ENCODE results near the gene NKAPD1.

NKAPD1 gene

DNA sequence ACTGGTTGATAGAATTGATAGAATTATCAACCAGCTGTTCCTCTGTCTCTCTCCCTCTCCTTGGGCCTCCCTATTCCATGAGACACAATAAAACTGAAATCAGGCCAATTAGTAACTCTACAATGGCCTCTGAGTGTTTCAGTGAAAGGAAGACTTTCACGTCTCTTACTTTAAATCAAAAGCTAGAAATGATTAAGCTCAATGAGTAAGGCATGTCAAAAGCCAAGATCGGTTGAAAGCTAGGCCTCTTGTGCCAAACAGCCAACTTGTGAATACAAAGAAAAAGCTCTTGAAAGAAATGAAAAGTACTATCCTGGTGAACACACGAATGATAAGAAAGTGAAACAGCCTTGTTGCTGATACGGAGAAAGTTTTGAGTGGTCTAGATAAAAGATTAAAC is 16.9 kb upstream of the NKAPD1 start:
- H3K9me3 ChIP-seq (ENCODE audit: insufficient read depth, low read depth, low read length) = no peaks in the 10 kb centered on the region
- no peaks in the 10 kb centered on the region for H3K79me2 ChIP-seq (ENCODE audit: insufficient read depth, low read length)
- no peaks in the 10 kb centered on the region for H3F3A ChIP-seq (ENCODE audit: low read depth)
- no peaks in the 10 kb centered on the region for H3K9me2 ChIP-seq (replicated peaks; ENCODE audit: low read depth, low read length)
- no peaks in the 10 kb centered on the region for H3K4me1 ChIP-seq (ENCODE audit: insufficient read depth, low read length, poor library complexity, severe bottlenecking)
- H3K36me3 ChIP-seq (ENCODE audit: insufficient read depth, low read length) = peaks cover 64% of the 10 kb centered on the region
- H2AFZ ChIP-seq (ENCODE audit: low read length) = no peak overlapping the region
- no peak overlapping the region for H3K9ac ChIP-seq (ENCODE audit: low read depth, low read length, poor library complexity, severe bottlenecking)
- H3K4me3 ChIP-seq (ENCODE audit: low read length, poor library complexity, severe bottlenecking) = no peak overlapping the region
- H3K27me3 ChIP-seq (ENCODE audit: insufficient read depth, low read length, poor library complexity, severe bottlenecking) = no peaks in the 10 kb centered on the region
- no peak overlapping the region for H3K4me2 ChIP-seq (ENCODE audit: low read depth, low read length, poor library complexity, severe bottlenecking)
- no peak for TF ChIP-seq EZH2phosphoT487 (IDR thresholded peaks at IDR 0.05; ENCODE audit: borderline replicate concordance)
- TF ChIP-seq, protein P1, sequence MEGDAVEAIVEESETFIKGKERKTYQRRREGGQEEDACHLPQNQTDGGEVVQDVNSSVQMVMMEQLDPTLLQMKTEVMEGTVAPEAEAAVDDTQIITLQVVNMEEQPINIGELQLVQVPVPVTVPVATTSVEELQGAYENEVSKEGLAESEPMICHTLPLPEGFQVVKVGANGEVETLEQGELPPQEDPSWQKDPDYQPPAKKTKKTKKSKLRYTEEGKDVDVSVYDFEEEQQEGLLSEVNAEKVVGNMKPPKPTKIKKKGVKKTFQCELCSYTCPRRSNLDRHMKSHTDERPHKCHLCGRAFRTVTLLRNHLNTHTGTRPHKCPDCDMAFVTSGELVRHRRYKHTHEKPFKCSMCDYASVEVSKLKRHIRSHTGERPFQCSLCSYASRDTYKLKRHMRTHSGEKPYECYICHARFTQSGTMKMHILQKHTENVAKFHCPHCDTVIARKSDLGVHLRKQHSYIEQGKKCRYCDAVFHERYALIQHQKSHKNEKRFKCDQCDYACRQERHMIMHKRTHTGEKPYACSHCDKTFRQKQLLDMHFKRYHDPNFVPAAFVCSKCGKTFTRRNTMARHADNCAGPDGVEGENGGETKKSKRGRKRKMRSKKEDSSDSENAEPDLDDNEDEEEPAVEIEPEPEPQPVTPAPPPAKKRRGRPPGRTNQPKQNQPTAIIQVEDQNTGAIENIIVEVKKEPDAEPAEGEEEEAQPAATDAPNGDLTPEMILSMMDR (conservative IDR thresholded peaks at IDR 0.05; ENCODE audit: low read length) = no peak
- H4K20me1 ChIP-seq (ENCODE audit: insufficient read depth, low read length, poor library complexity, severe bottlenecking) = no peaks in the 10 kb centered on the region

DNA sequence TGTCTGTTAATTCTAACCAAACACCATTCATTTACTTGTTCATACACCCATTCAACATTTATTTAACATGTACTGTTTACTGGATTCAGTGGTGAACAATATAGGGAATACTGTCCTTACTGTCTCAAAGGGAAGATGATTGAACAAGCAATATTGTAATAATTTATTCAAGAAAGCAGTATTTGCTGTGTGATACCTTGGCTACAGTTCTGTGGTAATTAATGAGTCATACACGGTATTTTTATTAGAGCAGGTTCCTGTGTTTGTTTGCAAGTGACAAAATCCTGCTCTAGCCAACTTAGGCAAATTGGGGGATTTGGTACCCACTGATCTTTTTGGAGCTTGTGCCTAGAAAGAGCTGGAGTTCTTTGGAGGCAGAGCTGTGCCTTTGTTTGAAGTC is 16.0 kb upstream of the NKAPD1 start:
- H3K9me3 ChIP-seq (ENCODE audit: insufficient read depth, low read depth, low read length) = no peaks in the 10 kb centered on the region
- no peak overlapping the region for H3K9ac ChIP-seq (ENCODE audit: low read depth, low read length, poor library complexity, severe bottlenecking)
- H3F3A ChIP-seq (ENCODE audit: low read depth) = no peaks in the 10 kb centered on the region
- no peak for TF ChIP-seq EZH2phosphoT487 (IDR thresholded peaks at IDR 0.05; ENCODE audit: borderline replicate concordance)
- TF ChIP-seq, protein P1 (conservative IDR thresholded peaks at IDR 0.05; ENCODE audit: low read length) = no peak
- H3K9me2 ChIP-seq (replicated peaks; ENCODE audit: low read depth, low read length) = no peaks in the 10 kb centered on the region
- no peak overlapping the region for H3K4me3 ChIP-seq (ENCODE audit: low read length, poor library complexity, severe bottlenecking)
- H3K36me3 ChIP-seq (ENCODE audit: insufficient read depth, low read length) = peaks cover 67% of the 10 kb centered on the region; the same call in 1 of the 2 replicates
- H4K20me1 ChIP-seq (ENCODE audit: insufficient read depth, low read length, poor library complexity, severe bottlenecking) = no peaks in the 10 kb centered on the region
- no peak overlapping the region for H2AFZ ChIP-seq (ENCODE audit: low read length)
- H3K4me2 ChIP-seq (ENCODE audit: low read depth, low read length, poor library complexity, severe bottlenecking) = no peak overlapping the region
- no peaks in the 10 kb centered on the region for H3K27me3 ChIP-seq (ENCODE audit: insufficient read depth, low read length, poor library complexity, severe bottlenecking)
- H3K79me2 ChIP-seq (ENCODE audit: insufficient read depth, low read length) = no peaks in the 10 kb centered on the region
- H3K4me1 ChIP-seq (ENCODE audit: insufficient read depth, low read length, poor library complexity, severe bottlenecking) = no peaks in the 10 kb centered on the region

DNA sequence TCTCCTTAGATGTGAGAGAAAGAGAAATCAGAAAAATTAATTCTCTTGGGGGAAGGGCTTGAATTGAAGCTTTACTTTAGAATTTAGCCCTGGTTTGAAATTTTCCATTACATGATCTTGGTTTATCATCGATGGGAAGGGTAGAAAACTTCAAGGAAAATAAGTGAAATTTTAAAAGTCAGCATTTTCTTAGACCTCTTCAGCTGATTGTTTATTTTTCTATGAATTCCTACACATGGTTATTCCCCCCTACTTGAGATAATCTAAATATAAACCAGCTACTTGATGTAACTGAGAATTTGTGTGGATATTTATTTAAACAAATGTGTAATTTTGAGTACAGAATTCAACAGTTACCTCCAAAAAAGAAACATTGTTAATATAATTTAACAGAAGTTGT is 11.2 kb upstream of the NKAPD1 start:
- Histone ChIP-seq H3K4me2 (ENCODE audit: low read depth, low read length, poor library complexity, severe bottlenecking) (no peak overlapping the region), H2AFZ (ENCODE audit: low read length) (no peak overlapping the region), H3K4me3 (ENCODE audit: low read length, poor library complexity, severe bottlenecking) (no peak overlapping the region), H3F3A (ENCODE audit: low read depth) (0 out of 2 replicates have a peak, but pooled peaks cover 6% of the 10 kb centered on the region), H3K4me1 (ENCODE audit: insufficient read depth, low read length, poor library complexity, severe bottlenecking) (no peaks in the 10 kb centered on the region), H3K9ac (ENCODE audit: low read depth, low read length, poor library complexity, severe bottlenecking) (no peak overlapping the region), H4K20me1 (ENCODE audit: insufficient read depth, low read length, poor library complexity, severe bottlenecking) (no peaks in the 10 kb centered on the region), H3K9me3 (ENCODE audit: insufficient read depth, low read depth, low read length) (no peaks in the 10 kb centered on the region), H3K9me2 (replicated peaks; ENCODE audit: low read depth, low read length) (no peaks in the 10 kb centered on the region), H3K79me2 (ENCODE audit: insufficient read depth, low read length) (no peaks in the 10 kb centered on the region), H3K36me3 (ENCODE audit: insufficient read depth, low read length) (peaks cover 37% of the 10 kb centered on the region; the same call in 1 of the 2 replicates), H3K27me3 (ENCODE audit: insufficient read depth, low read length, poor library complexity, severe bottlenecking) (no peaks in the 10 kb centered on the region)
- TF ChIP-seq, protein P1 (conservative IDR thresholded peaks at IDR 0.05; ENCODE audit: low read length) = no peak
- no peak for TF ChIP-seq EZH2phosphoT487 (IDR thresholded peaks at IDR 0.05; ENCODE audit: borderline replicate concordance)
